Ureter (tissue), 1 donor: ENCODE measurements around the gene DNAJB4. TPM values are rescaled to one million over a fixed set of nuclear protein-coding genes. Genes with fewer than 3 reads are reported as not detected.
"Not testable (repeated sequence)": the region's sequence is repeated elsewhere in the genome, so short reads cannot be mapped to it uniquely, and the experiment has no call there.

Experiments
- DNase-seq: peaks from one replicate; pipeline ENCODE4 v3.0.0-alpha.2; 2020; ENCODE audit warnings: low spot score
- total RNA-seq: library from RNA; stranded (reverse); gene quantifications from one replicate; pipeline ENCODE4 v1.2.4, GENCODE V29; 2023
- donor health status: DM: yes; HTN: yes; CAD: no.

The DNAJB4 gene
- total RNA-seq, 1 donor from 2014 or later = 31.4 TPM

DNA sequence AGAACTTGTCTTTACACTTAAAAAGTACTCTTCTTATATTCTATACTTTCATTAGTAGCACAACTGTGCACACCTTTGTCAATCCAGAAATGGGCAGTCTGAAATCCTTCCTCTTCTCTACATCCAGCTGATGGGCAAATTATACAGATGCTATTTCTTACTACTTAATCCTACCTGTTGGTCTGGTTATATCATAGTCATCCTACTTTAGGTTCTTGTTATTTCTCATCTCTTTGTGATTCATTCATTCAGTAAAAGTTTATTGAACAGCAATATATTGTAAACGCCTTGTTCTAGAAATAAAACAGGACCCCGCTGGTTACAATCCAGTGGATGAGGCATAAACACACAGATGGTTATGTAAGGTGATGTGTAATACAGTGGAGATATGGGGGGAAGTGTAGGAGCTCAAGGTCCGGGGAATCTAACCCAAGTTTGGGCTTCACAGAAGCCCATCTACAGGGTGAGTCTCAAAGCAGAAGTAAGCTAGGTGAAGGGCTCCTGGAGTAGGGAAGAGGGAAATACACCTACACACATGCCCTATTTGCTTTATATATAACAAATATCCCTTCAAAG lies 14.0 kb upstream of the DNAJB4 start:
- no peak for DNase-seq

DNA sequence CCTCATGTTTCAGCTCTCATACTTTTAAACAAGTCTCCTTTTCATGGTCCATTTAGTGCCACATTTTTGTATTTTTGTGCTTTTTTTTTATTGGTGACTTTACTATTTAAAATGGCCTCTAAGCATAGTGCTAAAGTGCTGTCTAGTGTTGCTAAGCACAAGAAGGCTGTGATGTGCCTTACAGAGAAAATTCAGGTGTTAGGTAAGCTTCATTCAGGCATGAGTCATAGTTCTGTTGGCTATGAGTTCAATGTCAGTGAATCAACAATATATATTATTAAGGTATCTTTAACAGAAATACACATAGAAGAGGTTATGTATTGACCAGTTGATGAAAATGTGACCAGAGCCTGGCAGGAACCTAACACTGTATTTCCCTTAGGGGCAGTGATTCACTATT lies 13.1 kb upstream of the DNAJB4 start:
- DNase-seq = no peak

DNA sequence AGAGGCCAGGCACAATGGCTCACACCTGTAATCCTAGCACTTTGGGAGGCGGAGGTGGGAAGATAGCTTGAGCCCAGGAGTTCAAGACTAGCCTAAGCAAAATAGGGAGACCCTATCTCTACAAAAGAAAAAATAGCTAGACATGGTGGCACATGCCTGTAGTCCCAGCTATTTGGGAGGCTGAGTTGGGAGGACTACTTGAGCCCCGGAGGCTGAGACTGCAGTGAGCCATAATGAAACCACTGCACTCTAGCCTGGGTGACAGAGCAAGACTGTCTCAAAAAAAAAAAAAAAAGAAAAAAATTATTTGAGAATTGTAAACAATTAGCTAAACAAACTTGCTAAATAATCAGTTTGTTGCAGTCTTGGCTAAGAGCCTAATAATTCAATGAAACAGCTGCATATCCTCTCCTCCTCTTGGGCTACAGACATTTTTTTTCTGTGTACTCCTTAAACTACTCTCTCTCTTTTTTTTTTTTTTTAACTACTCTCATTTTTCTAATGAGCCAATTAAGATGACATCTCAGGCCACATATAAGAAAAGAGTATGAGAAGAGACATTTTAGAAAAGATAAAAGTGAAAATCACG lies 10.5 kb upstream of the DNAJB4 start:
- DNase-seq = no peak

DNA sequence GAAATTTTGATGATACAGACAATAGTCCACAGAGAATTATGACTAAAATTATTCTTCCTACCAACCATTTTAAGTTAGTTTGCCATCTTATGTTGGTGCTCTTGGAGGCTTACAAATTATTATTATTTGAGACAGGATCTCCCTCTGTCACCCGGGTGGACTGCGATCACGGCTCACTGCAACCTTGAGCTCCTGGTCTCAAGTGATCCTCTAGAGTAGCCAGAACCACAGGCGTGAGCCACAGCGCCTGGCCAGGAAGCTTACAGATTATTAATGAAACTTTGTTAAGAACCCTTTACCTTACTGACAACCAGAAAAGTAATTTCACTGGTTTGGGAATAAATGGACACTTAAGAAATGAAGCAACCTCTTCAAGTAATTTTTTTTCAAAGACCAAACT lies 8.0 kb upstream of the DNAJB4 start:
- no peak for DNase-seq

DNA sequence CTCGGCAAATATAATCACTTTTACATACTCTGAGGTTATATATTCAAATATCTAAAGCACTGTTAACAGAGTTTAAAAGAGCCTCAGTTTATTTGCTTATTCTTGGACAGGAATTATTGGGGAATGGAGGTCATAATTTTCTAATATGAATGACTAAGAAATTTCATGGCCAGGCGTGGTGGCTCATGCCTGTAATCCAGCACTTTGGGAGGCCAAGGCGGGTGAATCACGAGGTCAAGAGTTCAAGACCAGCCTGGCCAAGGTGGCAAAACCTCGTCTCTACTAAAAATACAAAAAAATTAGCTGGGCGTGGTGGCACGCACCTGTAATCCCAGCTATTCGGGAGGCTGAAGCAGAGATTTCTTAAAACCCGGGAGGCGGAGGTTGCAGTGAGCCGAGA lies 4.2 kb upstream of the DNAJB4 start:
- DNase-seq = not testable (repeated sequence)

DNA sequence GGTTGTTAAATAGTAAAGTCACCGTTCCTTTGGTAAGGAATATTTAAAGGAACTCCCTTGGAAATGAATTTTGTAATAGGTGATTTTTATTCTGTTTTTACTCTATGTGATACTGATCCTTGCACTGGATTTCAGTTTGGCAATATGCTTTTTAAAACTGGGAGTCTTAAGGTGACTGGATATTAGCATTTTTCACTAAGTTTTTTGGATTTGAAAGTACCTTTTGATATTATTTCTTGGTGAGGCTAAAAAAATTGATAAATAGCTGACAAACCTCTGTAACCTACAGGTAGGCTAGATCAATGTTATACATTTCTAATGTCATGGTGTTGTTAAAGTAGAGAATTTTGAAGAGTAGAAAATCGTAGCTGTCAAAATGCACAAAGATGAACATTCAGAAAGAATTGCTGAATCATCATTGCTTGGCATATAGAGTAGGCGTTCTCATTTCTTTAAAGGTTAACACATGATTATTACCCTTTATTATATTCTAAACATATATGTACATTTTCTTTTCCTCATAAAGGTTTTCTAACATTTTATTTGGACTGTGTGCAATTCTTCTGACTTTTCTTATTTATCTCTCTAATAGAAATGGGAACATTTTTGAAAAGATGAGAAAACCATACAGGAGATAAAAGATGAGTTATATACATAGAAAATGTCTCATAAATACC lies 1.5 kb upstream of the DNAJB4 start:
- no peak for DNase-seq

DNA sequence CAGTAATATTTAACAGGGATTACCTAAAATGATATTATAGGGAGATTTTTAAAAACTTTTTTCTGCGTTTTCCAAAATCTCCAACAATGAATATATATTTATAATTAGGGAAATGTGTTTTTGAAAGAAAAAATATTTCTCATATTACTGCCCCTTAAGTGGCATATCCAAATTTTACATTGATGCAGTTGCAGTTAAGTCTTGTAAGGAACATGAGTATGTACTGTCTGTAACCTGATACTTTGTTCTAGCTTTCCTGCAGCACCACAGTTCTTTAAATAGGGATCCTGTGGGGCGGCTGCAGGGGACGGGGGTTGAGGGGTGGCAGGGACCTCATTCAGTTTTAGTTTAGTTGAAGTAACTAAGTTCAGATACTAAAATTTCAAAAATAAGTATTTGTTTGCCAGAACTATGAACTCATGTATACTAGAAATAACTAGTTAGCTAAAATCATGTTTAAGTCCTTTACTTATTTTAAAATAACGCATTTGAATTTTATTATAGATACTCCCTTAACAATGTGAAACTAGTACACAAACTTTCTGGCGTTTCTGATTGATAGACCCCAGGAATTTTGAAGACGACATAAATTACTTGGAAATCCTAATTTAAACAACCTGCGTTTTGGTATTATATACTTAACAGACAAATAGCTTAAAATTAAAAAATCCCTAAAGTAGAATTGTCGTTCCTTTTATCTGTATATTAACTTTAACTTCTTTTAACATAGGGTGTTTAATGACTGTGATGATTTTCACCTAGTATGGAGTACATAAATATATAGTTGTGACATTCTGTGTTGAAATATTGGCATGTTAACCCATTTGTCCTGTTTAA lies 639 bp upstream of the DNAJB4 start:
- no peak for DNase-seq

DNA sequence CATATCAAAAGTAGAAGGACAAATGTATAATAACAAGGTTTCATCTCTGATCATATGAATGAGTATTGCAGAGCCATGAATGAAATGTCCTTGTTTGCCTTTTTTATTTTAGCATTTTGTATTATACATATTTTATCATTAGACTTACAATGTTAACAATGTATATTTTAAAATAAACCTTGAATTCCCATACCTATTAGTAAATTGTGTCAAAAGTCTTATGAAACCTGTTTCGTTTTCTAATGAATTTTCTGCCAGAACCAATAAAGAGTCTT lies 646 bp downstream of the DNAJB4 start:
- no peak for DNase-seq

DNA sequence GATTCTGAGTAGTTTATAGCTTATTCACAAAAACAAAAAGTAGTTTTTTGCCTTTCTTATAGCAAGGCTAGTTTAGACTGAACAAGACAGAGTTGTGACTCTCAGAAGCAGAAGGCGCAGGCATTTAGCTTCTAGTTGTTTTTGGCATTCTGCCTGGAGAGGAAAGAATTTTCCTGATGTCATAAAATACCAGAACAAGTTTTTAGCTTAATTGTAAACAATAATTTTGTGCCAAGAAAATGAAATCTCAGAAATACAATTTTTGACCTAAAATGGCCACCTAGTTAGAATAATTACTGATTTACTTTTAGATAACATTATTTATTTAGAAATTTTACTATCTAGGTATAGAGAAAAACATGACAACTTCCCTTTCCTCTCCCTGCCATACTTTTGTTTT lies 1.0 kb downstream of the DNAJB4 start:
- DNase-seq = no peak

DNA sequence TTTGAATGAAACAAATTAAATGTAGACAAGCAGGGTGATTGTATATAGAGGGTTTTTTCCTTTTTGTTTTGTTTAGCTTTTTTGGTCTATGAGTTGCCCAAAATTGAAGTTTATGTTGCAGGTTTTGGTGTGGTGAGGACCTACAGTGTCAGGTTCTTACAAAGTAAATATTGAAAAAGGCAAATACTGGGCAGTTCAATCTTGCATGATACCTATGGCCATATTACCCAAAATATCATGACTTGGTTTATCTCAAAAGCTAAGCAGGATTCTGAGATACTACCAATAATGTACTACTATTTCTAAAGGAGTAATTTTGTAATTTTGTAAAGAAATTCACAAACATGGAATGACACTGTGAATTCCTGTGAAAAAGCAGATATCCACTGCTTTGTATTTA lies 1.8 kb downstream of the DNAJB4 start:
- DNase-seq = no peak

DNA sequence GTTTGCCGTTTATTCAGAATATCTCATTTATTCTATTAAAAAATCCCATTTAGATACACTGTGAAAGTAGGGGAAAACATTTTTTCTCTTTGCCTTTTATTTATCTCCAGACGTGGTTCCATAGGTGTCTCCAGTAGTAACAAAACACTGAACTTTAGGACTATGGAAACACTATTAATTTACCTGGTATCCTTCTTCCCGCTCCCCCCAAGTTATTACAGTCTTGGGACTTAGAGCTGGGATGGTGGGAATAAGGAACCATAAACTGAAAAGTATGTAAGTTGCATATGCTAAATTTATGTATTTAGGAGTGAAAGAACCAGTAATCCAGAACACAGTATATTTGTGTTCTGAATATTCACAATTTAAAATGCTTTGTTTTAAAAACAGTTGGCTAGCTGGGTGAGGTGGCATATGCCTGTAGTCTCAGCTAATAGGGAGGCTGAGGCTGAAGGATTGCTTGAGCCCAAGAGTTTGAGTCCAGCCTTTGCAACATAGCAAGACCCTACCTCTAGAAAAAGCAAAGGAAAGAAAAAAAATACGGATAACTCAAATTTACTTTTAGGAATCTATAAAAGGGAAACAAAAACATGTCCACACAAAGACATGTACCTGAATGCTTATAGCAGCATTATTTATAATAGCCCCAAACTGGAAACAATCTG lies 3.1 kb downstream of the DNAJB4 start:
- no peak for DNase-seq

DNA sequence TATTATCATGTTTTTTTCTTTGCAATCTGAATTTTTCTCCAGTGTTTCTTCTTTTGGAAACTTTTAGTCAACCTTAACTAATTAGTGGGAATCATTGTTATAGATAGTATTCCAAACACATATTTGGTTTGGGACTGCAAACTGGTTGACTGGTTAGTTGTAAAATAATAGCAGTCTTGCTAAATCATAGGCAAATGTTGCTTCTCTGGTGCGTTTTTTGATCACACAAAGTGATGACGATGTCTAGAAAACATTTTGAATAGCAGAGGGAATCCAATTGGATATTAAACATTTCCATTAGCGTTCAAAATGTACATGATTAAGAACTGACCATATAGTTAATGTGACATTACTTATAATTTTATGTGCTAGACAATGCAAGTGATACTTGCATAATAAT lies 4.5 kb downstream of the DNAJB4 start:
- DNase-seq = no peak

DNA sequence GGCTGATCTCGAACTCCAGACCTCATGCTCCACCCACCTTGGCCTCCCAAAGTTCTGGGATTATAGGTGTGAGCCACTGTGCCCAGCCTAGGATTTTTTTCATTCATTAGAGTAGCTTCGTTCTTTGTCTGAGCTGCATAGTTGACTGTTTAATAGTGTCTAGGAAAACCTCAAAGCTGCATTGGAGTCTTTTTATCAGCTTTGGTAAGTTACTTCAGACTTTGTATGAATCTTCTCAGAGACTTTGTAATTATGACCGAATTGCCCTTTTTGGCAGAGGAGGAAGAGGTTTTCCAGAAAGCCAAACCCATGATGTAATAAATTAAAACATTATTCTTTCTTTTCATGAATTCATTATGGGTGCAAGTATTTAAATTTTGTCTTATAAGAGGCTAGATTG lies 5.1 kb downstream of the DNAJB4 start:
- DNase-seq = no peak

DNA sequence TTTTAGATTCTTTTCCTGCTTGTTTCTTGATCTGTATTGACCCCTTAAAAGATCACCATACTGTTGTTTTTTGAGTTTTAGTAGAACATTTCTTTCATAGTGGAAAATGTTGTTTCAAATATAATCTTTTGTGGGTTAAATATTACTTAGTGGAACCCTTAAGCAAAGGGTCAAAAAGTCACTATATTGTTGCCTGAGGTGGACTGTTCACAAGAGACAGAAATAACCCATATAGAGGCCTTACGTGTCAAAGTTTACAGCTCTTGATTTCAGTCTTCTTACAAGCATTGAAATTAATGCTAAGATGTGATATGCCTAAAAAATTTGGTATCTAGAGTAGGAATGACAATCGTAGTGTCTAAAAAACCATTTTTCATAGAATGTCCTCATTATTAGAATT lies 6.3 kb downstream of the DNAJB4 start:
- no peak for DNase-seq

DNA sequence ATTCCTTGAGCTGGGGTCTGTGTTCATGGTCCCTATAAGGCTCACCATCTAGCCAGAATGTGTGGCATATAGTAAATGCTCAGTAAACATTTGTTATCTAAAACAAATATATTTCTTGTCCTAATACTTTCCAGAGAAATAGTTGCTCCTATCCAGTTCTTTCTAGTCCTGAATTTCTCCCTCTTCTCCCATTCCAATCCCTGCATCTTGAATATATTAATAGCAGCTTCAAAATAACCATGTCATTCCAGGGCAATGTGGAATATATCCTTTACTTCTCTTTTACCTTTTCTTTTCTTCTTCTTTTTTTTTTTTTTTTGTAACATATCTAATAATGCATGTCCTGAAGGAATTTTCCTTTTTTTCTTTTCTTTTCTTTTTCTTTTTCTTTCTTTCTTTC lies 10.4 kb downstream of the DNAJB4 start:
- DNase-seq = no peak

DNA sequence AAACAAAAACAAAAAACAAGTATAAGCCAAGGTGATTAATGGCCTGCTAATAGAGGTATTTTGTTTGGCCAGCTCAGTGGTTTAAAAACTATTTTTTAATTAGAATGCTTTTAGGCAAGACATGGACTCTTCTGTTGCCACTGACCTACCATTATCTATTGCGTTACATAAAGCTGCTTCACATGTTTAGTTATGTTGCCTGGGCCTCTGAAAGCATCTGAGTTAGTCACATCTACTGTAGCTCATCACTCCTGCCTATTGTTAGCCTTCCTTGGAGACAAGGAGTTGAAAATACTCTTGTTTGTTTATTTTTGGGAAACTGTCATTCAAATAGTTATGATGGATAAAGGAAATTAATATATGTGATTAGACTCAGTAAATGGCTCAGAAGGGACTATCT lies 14.3 kb downstream of the DNAJB4 start:
- DNase-seq = no peak

DNA sequence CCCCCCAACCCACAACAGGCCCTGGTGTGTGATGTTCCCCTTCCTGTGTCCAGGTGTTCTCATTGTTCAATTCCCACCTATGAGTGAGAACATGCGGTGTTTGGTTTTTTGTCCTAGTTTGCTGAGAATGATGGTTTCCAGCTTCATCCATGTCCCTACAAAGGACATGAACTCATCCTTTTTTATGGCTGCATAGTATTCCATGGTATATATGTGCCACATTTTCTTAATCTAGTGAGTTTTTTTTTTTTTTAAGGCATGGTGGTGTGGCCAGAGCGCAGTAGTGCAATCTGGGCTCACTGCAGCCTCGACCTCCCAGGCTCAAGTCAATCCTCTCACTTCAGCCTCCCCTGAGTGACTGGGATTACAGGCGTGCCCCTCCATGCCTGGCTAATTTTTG lies 16.4 kb downstream of the DNAJB4 start:
- DNase-seq = not testable (repeated sequence)

DNA sequence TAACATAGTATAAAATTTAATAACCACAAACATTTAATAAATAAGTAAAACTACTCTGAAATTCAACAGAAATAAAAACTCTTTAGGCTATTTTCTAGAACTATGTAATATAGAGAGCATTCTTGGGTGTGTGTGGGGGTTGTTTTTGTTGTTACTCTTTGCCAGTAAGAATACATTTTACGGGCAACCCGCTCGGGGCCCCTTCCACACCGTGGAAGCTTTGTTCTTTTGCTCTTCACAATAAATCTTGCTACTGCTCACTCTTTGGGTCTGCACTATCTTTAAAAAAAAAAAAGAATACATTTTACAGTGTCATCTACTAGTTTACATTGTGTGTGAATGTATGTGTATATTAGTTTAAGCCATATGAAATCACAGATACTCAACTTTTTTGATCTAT lies 25.1 kb downstream of the DNAJB4 start:
- no peak for DNase-seq

DNA sequence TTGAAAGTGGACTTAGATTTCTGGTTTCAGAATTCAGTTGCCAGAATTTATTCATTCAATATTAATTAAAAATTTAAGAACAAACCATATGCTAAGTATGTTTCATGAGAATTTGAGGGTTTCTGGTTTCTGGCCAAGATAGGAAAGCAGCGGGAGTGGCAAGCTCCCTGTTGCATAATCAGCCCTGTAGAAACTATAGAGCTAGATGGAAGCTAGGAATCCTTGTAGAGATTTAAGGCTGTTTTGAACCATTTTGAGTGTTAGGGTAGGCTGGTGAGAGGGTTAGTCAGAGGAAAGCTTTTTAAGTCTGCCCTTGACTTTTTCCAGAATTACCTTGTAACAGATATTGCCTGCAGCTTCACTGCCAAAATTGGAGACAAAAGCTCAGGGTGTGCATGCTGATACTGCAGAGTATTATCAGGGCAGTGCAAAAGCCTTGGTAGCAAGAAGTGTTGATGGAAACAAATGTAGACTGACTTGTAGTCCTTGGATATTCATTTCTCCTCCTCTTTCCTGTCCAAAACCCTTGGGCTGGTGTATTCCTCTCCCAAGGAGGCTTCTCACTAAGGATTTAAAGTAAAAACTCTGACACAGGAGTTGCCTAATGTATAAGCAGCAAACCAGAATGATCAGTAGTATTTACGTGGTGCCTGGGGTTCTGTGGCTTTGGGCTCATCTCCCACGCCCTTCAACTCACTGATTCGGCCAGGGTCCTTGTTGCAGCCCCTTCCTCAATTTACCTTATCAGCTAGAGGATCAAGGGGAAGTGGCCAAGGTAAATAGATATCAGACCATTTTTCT lies 28.5 kb downstream of the DNAJB4 start:
- DNase-seq = no peak

DNA sequence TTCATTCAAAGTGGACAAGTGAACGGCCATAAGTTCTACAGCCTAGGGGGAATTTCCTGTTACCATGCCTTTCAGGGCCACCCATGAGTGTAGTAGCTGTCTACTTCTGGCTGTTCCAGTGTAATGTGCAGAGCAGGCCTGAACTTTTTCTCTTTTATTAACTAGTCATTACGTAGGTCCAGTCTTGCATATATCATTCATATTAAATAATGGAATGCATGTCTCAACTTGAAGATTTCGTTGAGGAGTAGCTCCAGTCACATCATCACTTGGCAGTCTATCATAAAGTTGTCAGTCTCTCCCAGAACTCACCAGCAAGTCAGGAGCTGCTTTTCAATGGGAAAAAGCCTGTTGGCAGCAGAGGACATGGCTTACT lies 29.0 kb downstream of the DNAJB4 start:
- no peak for DNase-seq

DNA sequence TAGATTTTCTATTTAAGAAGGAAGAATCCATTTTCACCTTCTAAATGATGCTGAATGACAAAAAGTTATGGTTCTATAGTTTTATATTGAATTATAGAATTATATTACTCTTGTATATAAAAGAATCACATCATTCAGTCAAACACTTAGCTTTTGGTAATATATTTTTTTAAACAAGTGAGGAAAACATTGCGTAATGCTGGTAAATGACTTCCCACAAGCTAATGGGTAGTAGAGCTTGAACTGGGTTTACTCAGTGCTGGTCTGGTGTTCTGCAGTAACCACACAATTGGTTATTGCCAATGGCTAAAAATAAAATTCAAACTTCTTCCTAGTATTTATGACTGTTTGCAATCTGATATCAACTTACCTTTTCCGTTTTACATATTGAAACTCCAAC lies 30.4 kb downstream of the DNAJB4 start:
- no peak for DNase-seq

DNA sequence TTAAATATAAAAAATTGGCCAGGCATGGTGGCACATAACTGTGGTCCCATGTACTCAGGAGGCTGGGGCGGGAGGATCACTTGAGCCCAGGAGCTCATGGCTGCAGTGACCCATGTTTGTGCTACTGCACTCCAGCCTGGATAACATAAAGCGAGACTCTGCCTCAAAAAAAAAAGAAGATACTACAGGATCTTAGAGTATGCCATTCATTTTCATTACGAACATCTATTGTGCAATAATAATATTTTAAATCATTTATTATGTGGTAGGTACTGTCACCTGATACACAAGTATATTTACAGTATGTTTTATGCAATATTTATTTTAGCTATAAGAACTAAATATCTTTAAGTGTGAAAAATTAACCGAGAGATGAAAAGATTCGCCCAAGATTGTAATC lies 31.7 kb downstream of the DNAJB4 start:
- DNase-seq = no peak
